K562 (cell line): Measurements from ENCODE around the gene CNIH1. TPM values are rescaled to one million over a fixed set of nuclear protein-coding genes. Genes with fewer than 3 reads are reported as not detected.

Source experiments
- BCL6 ChIP-seq: fragments of 250-450 bp; sonication (Bioruptor Pico); IDR thresholded peaks from 2 replicates; pipeline ENCODE4 v1.4.0; 2020
- CAMTA2 ChIP-seq: fragments of 250-450 bp; sonication (Bioruptor Pico); conservative IDR thresholded peaks from 2 replicates; pipeline ENCODE4 v1.5.1; 2022
- CCAR2 ChIP-seq: fragments of 200-400 bp; formaldehyde crosslinking; IDR thresholded peaks from 2 replicates; pipeline ENCODE4 v1.6.1; 2017; ENCODE audit warnings: mild to moderate bottlenecking, low read depth, low read length
- GTF2E2 ChIP-seq: fragments of 200-800 bp; sonication (Bioruptor generic); IDR thresholded peaks from 2 replicates; pipeline ENCODE4 v1.6.1; 2016; ENCODE audit warnings: missing genetic modification characterization, missing compliant biosample characterization
- GTF2F1 ChIP-seq: IDR thresholded peaks from 2 replicates; pipeline ENCODE4 v1.6.1; 2011; ENCODE audit warnings: low read depth, low read length, improper control_type of control experiment
- KAT8 ChIP-seq: fragments of 450-650 bp; IDR thresholded peaks from 2 replicates; pipeline ENCODE4 v1.6.1; 2016; ENCODE audit warnings: low read depth, mild to moderate bottlenecking
- KDM1A ChIP-seq, 2 experiments: fragments of 450-650 bp; IDR thresholded peaks; 2 replicates each; pipeline ENCODE4 v1.6.1; 2016; ENCODE audit warnings: mild to moderate bottlenecking in 2 of 2
- MTA2 ChIP-seq: fragments of 450-650 bp; IDR thresholded peaks from 2 replicates; pipeline ENCODE4 v1.6.1; 2016; ENCODE audit warnings: low read depth
- NR2C1 ChIP-seq, 2 experiments: fragments of 450-650 bp; IDR thresholded peaks; 2 replicates each; pipeline ENCODE4 v1.6.1; 2017; ENCODE audit warnings: mild to moderate bottlenecking in 2 of 2, antibody characterized with exemption in 1 of 2, inconsistent platforms in 1 of 2, missing compliant biosample characterization in 1 of 2, missing genetic modification characterization in 1 of 2
- RNF2 ChIP-seq: sonication (generic); IDR thresholded peaks from 2 replicates; pipeline ENCODE4 v1.6.1; 2016
- SAFB ChIP-seq: fragments of 200-400 bp; formaldehyde crosslinking; IDR thresholded peaks from 2 replicates; pipeline ENCODE4 v1.6.1; 2017; ENCODE audit warnings: low read depth, low read length, borderline replicate concordance
- SMARCC2 ChIP-seq: fragments of 450-650 bp; IDR thresholded peaks from 2 replicates; pipeline ENCODE4 v1.6.1; 2017; ENCODE audit warnings: antibody characterized with exemption, moderate library complexity, mild to moderate bottlenecking, low read depth
- ZC3H4 ChIP-seq: sonication (generic); formaldehyde crosslinking; IDR thresholded peaks from 2 replicates; pipeline ENCODE4 v1.9.0; 2021; ENCODE audit warnings: missing genetic modification reagents, borderline replicate concordance
- ZFP36 ChIP-seq: fragments of 150-350 bp; IDR thresholded peaks from 2 replicates; pipeline ENCODE4 v1.6.1; 2018; ENCODE audit warnings: low read length, low read depth; ENCODE audit not compliant: partially characterized antibody
- ZNF12 ChIP-seq: sonication (generic); formaldehyde crosslinking; IDR thresholded peaks from 2 replicates; pipeline ENCODE4 v1.4.0; 2020; ENCODE audit warnings: mild to moderate bottlenecking, missing genetic modification reagents
- ZNF212 ChIP-seq: fragments of 450-650 bp; formaldehyde crosslinking; IDR thresholded peaks from 2 replicates; pipeline ENCODE4 v1.4.0; 2020; ENCODE audit warnings: mild to moderate bottlenecking
- ZNF507 ChIP-seq: conservative IDR thresholded peaks from 2 replicates; pipeline ENCODE4 v1.6.1; 2017; ENCODE audit warnings: missing genetic modification characterization, missing compliant biosample characterization
- ZNF551 ChIP-seq: fragments of 250-450 bp; sonication (Bioruptor Pico); IDR thresholded peaks from 2 replicates; pipeline ENCODE4 v1.5.0; 2021; ENCODE audit warnings: mild to moderate bottlenecking, moderate library complexity
- ZNF699 ChIP-seq: fragments of 250-450 bp; sonication (Bioruptor Pico); IDR thresholded peaks from 2 replicates; pipeline ENCODE4 v1.8.0; 2021; ENCODE audit warnings: mild to moderate bottlenecking, moderate library complexity; ENCODE audit not compliant: insufficient replicate concordance
- polyA plus RNA-seq, 8 experiments: library from polyadenylated mRNA; depleted of rRNA in 4 of 8; stranded (reverse) in 5 of 8; unstranded in 3 of 8; fragments of >200 nt; fragmentation: Nextera tagmentation in 2 of 8; fragmentation: Illumina TruSeq in 1 of 8; extraction: Ambion mirVana in 2 of 8; extraction: Trizol in 1 of 8; gene quantifications; 2 replicates each; pipeline versions ENCODE4 v1.2.1 to v1.2.3, GENCODE V29; 2011 to 2014; ENCODE audit warnings: inconsistent platforms in 1 of 8, missing spikeins in 1 of 8
- total RNA-seq, 7 experiments: library from RNA; depleted of rRNA in 6 of 7; stranded (reverse); fragments of >200 nt in 6 of 7; fragmentation: Illumina TruSeq in 2 of 7; extraction: Trizol in 2 of 7; gene quantifications; 2 replicates each; pipeline versions ENCODE4 v1.2.1 to v1.2.3, GENCODE V29; 2011 to 2021; ENCODE audit warnings: low replicate concordance in 1 of 7
- TF ChIP-seq, protein P1 (sequence below), 2 experiments: fragments of 250-450 bp in 1 of 2; fragments of 450-650 bp in 1 of 2; sonication (Bioruptor Pico) in 1 of 2; IDR thresholded peaks; 2 replicates each; pipeline versions ENCODE4 v1.6.1 to v1.8.0; 2016 to 2021; ENCODE audit warnings: mild to moderate bottlenecking in 2 of 2, moderate library complexity in 2 of 2, missing compliant biosample characterization in 1 of 2, missing genetic modification characterization in 1 of 2
- TF ChIP-seq, protein P2 (sequence below): sonication (generic); formaldehyde crosslinking; IDR thresholded peaks from 2 replicates; pipeline ENCODE4 v1.5.0; 2020; ENCODE audit warnings: missing genetic modification reagents
- TF ChIP-seq, protein P3 (sequence below), 2 experiments: fragments of 450-650 bp in 1 of 2; sonication (generic) in 1 of 2; formaldehyde crosslinking; conservative IDR thresholded peaks; 2 replicates each; pipeline versions ENCODE4 v1.4.0 to v1.8.1; 2020 to 2022; ENCODE audit warnings: mild to moderate bottlenecking in 1 of 2, missing genetic modification reagents in 1 of 2
- TF ChIP-seq, protein P4 (sequence below): sonication (generic); formaldehyde crosslinking; IDR thresholded peaks from 2 replicates; pipeline ENCODE4 v1.8.0; 2022; ENCODE audit warnings: mild to moderate bottlenecking, low read depth, missing genetic modification reagents

Gene CNIH1
- total and polyA plus RNA-seq, 9 of the 15 experiments (the other 6 are each of a cell fraction or from before 2014, with no cell fraction given), result 13.9 to 283 (median 77.3) TPM

DNA sequence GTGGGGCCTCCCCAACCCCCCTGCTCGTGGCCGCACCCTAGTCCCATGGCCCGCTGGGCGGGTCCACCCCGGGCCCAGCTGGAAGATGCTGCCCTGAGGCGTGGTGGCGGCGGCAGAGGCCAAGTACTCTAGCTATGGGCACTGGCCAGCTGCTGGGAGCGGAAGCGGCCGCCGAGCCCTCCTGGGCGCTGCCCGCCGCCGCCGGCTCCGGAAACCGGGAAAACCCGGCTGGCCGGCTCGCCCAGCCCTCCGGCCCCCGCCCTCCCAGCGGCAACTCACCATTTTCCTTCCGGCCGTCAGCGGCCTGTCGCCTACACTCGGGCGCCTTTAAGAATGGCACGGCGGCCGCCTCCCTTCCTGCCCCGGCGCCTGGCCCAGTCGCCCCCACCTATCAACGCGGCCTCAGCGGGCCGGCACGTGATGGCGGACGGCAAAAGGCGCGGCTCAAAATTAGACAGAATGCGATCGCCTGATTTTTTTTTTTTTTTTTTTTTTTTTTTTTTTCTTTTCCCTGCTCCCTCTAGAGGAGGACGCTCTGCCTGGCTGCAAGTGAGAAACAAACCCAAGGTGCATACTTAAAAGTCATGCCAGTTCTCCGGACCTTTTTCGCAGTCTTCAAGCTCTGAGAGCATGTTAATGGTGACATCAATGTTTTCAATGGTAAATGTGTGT, 47.6 kb upstream of the CNIH1 start, which contains the start of gene GMFB (continued):
- TF ChIP-seq ZFP36 (peak; percentile 3), ZC3H4 (no peak), ZNF551 (CRISPR knock-in tag) (no peak), KAT8 (no peak), GTF2F1 (no peak), KDM1A (IDR thresholded peaks at IDR 0.05) (no peak), RNF2 (no peak), SAFB (no peak), NR2C1 (IDR thresholded peaks at IDR 0.05) (no peak), NR2C1 (tag; IDR thresholded peaks at IDR 0.05) (no peak), GTF2E2 (tag) (no peak), CAMTA2 (CRISPR knock-in tag) (no peak), MTA2 (no peak), SMARCC2 (no peak), ZNF12 (CRISPR knock-in tag) (no peak), ZNF507 (no peak), BCL6 (CRISPR knock-in tag) (no peak), CCAR2 (no peak), ZNF699 (no peak), ZNF212 (no peak)
- TF ChIP-seq, protein P1, sequence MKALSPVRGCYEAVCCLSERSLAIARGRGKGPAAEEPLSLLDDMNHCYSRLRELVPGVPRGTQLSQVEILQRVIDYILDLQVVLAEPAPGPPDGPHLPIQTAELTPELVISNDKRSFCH (CRISPR knock-in tag; IDR thresholded peaks at IDR 0.05), result no peak
- TF ChIP-seq, protein P1 (tag; IDR thresholded peaks at IDR 0.05), result no peak
- TF ChIP-seq, protein P2, sequence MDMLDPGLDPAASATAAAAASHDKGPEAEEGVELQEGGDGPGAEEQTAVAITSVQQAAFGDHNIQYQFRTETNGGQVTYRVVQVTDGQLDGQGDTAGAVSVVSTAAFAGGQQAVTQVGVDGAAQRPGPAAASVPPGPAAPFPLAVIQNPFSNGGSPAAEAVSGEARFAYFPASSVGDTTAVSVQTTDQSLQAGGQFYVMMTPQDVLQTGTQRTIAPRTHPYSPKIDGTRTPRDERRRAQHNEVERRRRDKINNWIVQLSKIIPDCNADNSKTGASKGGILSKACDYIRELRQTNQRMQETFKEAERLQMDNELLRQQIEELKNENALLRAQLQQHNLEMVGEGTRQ, result peak; percentile 92
- TF ChIP-seq, protein P3, sequence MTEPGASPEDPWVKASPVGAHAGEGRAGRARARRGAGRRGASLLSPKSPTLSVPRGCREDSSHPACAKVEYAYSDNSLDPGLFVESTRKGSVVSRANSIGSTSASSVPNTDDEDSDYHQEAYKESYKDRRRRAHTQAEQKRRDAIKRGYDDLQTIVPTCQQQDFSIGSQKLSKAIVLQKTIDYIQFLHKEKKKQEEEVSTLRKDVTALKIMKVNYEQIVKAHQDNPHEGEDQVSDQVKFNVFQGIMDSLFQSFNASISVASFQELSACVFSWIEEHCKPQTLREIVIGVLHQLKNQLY (CRISPR knock-in tag; conservative IDR thresholded peaks at IDR 0.05), result no peak
- TF ChIP-seq, protein P4, sequence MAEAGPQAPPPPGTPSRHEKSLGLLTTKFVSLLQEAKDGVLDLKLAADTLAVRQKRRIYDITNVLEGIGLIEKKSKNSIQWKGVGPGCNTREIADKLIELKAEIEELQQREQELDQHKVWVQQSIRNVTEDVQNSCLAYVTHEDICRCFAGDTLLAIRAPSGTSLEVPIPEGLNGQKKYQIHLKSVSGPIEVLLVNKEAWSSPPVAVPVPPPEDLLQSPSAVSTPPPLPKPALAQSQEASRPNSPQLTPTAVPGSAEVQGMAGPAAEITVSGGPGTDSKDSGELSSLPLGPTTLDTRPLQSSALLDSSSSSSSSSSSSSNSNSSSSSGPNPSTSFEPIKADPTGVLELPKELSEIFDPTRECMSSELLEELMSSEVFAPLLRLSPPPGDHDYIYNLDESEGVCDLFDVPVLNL (CRISPR knock-in tag), result no peak
